CD4-positive, alpha-beta T cell (primary cell): ENCODE data around the gene DYSF. TPM values are rescaled to one million over a fixed set of nuclear protein-coding genes. Genes with fewer than 3 reads are reported as not detected.

Source experiments
- ATAC-seq: fragments of 200-7000 bp; cut with Tn5 transposase; one replicate; pipeline ENCODE4 v1.10.0; 2022; ENCODE audit warnings: mild to moderate bottlenecking; ENCODE audit not compliant: poor library complexity
- CTCF ChIA-PET: fragments of 350-600 bp; sonication (Branson Sonifier 250); formaldehyde crosslinking; loops from one replicate; lab custom pipeline; 2021; ENCODE audit warnings: antibody characterized with exemption, inconsistent platforms; lab: Charles Lee
- POLR2A ChIA-PET: fragments of 350-600 bp; sonication (Branson Sonifier 250); formaldehyde crosslinking; loops from one replicate; lab custom pipeline; 2021; ENCODE audit warnings: antibody characterized with exemption, inconsistent platforms; lab: Charles Lee
- DNase-seq, 14 experiments: peaks; one replicate each; pipeline ENCODE4 v3.0.0-alpha.2; 2013 to 2020; ENCODE audit warnings: mixed read lengths in 2 of 14
- H3K27ac ChIP-seq, 2 donors: one replicate each; pipeline versions ENCODE4 v1.5.1 to v1.7.0; 2013; ENCODE audit warnings: low read length in 2 of 2, low read depth in 1 of 2, mild to moderate bottlenecking in 1 of 2
- H3K27me3 ChIP-seq, 2 experiments: 1 replicate in 1 of 2; 2 replicates in 1 of 2; pipeline versions ENCODE4 v1.6.1 to v1.7.0; 2013; ENCODE audit warnings: low read length in 2 of 2, control low read depth in 1 of 2, mild to moderate bottlenecking in 1 of 2, moderate library complexity in 1 of 2; ENCODE audit not compliant: insufficient read depth in 2 of 2, control insufficient read depth in 1 of 2
- H3K36me3 ChIP-seq: one replicate; pipeline ENCODE4 v1.6.1; 2013; ENCODE audit warnings: low read length, control low read depth; ENCODE audit not compliant: insufficient read depth
- H3K4me1 ChIP-seq: one replicate; pipeline ENCODE4 v1.6.1; 2013; ENCODE audit warnings: low read length, control low read depth; ENCODE audit not compliant: insufficient read depth
- H3K4me3 ChIP-seq: one replicate; pipeline ENCODE4 v1.5.1; 2013; ENCODE audit warnings: mild to moderate bottlenecking, low read length, moderate library complexity
- H3K9me3 ChIP-seq, 2 experiments: 1 replicate in 1 of 2; 2 replicates in 1 of 2; pipeline versions ENCODE4 v1.6.1 to v1.7.0; 2013; ENCODE audit warnings: low read length in 2 of 2, mild to moderate bottlenecking in 2 of 2, control low read depth in 1 of 2, moderate library complexity in 1 of 2; ENCODE audit not compliant: control insufficient read depth in 1 of 2, insufficient read depth in 1 of 2
- H3K27ac Mint-ChIP-seq: one replicate; pipeline ENCODE4 v1.8.0; 2020; ENCODE audit warnings: mixed read lengths
- H3K27me3 Mint-ChIP-seq: one replicate; pipeline ENCODE4 v1.8.0; 2021; ENCODE audit warnings: mixed read lengths
- H3K36me3 Mint-ChIP-seq: one replicate; pipeline ENCODE4 v1.8.0; 2021; ENCODE audit warnings: low read depth, mixed read lengths
- H3K4me1 Mint-ChIP-seq: one replicate; pipeline ENCODE4 v1.8.0; 2021; ENCODE audit warnings: low read depth, mixed read lengths
- H3K4me3 Mint-ChIP-seq: one replicate; pipeline ENCODE4 v1.8.0; 2020; ENCODE audit warnings: mild to moderate bottlenecking, mixed read lengths
- H3K9me3 Mint-ChIP-seq: one replicate; pipeline ENCODE4 v1.8.0; 2020; ENCODE audit warnings: mixed read lengths
- intact Hi-C, 2 experiments: fragments of 100-400 bp; cut with DNase I in 1 of 2; cut with micrococcal nuclease in 1 of 2; formaldehyde crosslinking; loops; one replicate each; pipeline versions ENCODE4 v1.15.1 to v1.9.0; 2023 to 2025; cut with DNase I, micrococcal nuclease
- total RNA-seq, 174 experiments: library from RNA in 2 of 174; stranded (reverse) in 2 of 174; gene quantifications; one replicate each; pipeline ENCODE4 v1.2.3 and lab custom pipeline; 2021 to 2026
- TF ChIP-seq, protein P1 (sequence below): fragments of 200-600 bp; IDR thresholded peaks from one replicate; pipeline ENCODE4 v1.8.0; 2022; ENCODE audit warnings: antibody characterized with exemption, mild to moderate bottlenecking

The DYSF gene
- total RNA-seq, 2 experiments from 2014 or later, result 0.27 to 0.31 TPM

DNA sequence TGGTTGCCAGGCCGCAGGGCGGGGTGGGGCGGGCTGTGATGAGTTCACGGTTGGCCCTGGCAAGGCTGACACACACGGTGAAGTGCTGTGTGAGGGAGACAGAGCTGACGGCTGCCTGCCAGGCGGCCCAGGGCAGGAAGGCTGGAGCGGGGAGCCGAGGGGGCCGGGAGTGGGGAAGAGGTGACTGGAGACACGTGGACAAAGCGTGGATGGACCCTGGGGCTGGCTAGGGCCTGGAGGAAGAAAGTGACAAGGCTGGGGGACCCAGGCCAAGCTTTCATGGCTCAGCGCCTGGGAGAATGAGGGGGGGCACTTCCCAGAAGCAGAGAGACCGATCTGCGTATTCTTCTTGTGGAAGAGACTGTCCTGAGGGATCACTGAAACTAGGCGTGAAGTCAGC is 123.2 kb downstream of the DYSF start:
- Mint-ChIP-seq H3K9me3 (no peaks in the 10 kb centered on the region), H3K36me3 (no peaks in the 10 kb centered on the region), H3K4me3 (no peak overlapping the region), H3K27me3 (no peaks in the 10 kb centered on the region), H3K4me1 (no peaks in the 10 kb centered on the region), H3K27ac (no peak overlapping the region)
- ATAC-seq (no peak), DNase-seq (no peak)
- H3K27me3 ChIP-seq, result no peaks in the 10 kb centered on the region
- TF ChIP-seq, protein P1, sequence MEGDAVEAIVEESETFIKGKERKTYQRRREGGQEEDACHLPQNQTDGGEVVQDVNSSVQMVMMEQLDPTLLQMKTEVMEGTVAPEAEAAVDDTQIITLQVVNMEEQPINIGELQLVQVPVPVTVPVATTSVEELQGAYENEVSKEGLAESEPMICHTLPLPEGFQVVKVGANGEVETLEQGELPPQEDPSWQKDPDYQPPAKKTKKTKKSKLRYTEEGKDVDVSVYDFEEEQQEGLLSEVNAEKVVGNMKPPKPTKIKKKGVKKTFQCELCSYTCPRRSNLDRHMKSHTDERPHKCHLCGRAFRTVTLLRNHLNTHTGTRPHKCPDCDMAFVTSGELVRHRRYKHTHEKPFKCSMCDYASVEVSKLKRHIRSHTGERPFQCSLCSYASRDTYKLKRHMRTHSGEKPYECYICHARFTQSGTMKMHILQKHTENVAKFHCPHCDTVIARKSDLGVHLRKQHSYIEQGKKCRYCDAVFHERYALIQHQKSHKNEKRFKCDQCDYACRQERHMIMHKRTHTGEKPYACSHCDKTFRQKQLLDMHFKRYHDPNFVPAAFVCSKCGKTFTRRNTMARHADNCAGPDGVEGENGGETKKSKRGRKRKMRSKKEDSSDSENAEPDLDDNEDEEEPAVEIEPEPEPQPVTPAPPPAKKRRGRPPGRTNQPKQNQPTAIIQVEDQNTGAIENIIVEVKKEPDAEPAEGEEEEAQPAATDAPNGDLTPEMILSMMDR, result no peak
- CTCF ChIA-PET, result no interaction called here
- intact Hi-C loops, result no loop called here
- H3K9me3 ChIP-seq, result peaks cover 0 to 20% of the 10 kb centered on the region in 2 experiments
- no peaks in the 10 kb centered on the region for H3K36me3 ChIP-seq
- H3K27ac ChIP-seq, result no peak overlapping the region
- no peak overlapping the region for H3K4me3 ChIP-seq
- no peaks in the 10 kb centered on the region for H3K4me1 ChIP-seq
- POLR2A ChIA-PET, result no interaction called here

DNA sequence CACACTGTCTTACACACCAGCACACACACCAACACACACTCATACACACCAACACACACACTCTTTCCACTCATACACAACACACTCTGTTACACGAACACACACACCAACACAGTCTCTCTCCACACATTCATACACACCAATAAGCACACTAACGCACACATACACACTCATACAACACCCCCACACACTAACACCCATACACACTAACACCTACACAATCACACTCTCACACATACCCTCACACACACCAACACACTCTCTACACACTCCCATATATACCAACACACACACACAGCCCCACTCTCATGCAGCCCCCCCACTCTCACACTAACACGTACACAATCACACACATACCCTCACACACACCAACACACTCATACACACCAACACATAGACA is 123.8 kb downstream of the DYSF start:
- Mint-ChIP-seq H3K27ac (no peak overlapping the region), H3K36me3 (no peaks in the 10 kb centered on the region), H3K27me3 (no peaks in the 10 kb centered on the region), H3K4me3 (no peak overlapping the region), H3K9me3 (no peaks in the 10 kb centered on the region), H3K4me1 (no peaks in the 10 kb centered on the region)
- H3K27ac ChIP-seq, result no peak overlapping the region
- DNase-seq (no peak), ATAC-seq (no peak)
- peaks cover 0 to 14% of the 10 kb centered on the region in 2 experiments for H3K9me3 ChIP-seq
- CTCF ChIA-PET, result no interaction called here
- POLR2A ChIA-PET, result no interaction called here
- TF ChIP-seq, protein P1, result no peak
- no peaks in the 10 kb centered on the region for H3K4me1 ChIP-seq
- no peaks in the 10 kb centered on the region for H3K36me3 ChIP-seq
- intact Hi-C loops, result no loop called here
- H3K4me3 ChIP-seq, result no peak overlapping the region
- no peaks in the 10 kb centered on the region for H3K27me3 ChIP-seq

DNA sequence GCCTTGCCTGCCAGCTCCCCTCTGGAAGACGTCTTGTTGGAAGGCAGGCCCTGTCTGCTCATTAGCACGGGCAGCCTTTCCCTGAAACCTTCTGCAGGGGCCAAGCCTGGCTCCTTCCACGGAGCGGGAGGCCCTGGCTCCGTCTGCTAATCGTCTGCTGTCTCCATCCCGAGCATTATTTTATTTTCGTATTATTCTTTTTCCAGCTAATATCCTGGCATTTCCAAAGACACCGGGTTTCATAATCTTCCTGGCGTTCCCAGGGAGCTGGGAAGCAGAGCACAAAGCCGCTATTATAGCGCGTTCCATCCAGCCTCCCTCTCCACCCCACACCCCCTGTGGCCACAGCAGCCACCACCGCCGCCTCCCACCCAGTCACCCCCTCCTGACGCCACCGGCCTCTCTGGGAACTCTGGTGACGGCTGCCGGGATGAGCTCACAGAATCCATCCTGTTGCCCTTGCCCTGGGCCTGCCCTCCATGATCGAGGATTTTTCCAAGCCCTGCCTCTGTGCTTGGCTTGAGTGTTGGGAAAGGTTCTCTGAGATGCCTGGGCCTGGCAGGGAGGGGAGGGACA is 125.5 kb downstream of the DYSF start:
- no peak for DNase-seq
- Histone ChIP-seq H3K27ac (no peak overlapping the region), H3K27me3 (no peaks in the 10 kb centered on the region), H3K9me3 (peaks cover 0 to 5% of the 10 kb centered on the region in 2 experiments), H3K4me1 (no peaks in the 10 kb centered on the region), H3K4me3 (no peak overlapping the region), H3K36me3 (no peaks in the 10 kb centered on the region)
- H3K4me1 Mint-ChIP-seq, result no peaks in the 10 kb centered on the region
- H3K27me3 Mint-ChIP-seq, result no peaks in the 10 kb centered on the region
- POLR2A ChIA-PET, result no interaction called here
- TF ChIP-seq, protein P1, result no peak
- no peak for ATAC-seq
- CTCF ChIA-PET, result no interaction called here
- no peak overlapping the region for H3K4me3 Mint-ChIP-seq
- no peaks in the 10 kb centered on the region for H3K9me3 Mint-ChIP-seq
- no peak overlapping the region for H3K27ac Mint-ChIP-seq
- intact Hi-C loops, result no loop called here
- no peaks in the 10 kb centered on the region for H3K36me3 Mint-ChIP-seq
